Measurements from ENCODE around the gene TIMM21. TPM values are rescaled to one million over a fixed set of nuclear protein-coding genes. Genes with fewer than 3 reads are reported as not detected.
A peak's percentile ranks its signal among the peaks of the same experiment; 100 is the strongest.

The TIMM21 gene
- polyA plus RNA-seq, 1 experiment, result 21.2 TPM

DNA sequence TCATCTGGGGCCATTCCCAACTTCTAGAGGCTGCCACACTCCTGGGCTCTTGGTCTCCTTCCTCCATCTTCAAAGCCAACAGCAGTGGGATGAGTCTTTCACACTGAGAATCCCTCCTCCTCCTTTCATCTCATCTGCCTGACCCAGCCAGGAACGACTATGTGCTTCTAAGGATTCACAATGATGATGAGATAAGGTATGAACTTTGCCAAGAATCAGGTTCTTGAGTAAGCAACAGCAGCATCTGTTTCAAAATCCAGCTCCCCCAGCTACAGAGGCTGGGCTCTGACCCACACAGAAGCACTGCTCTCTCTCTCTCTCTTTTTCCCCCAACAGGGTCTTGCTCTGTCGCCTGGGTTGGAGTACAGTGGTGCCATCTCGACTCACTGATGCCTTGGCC, 46.4 kb downstream of the TIMM21 start:
- DNase-seq (ENCODE audit: low read depth), result no peak
- ChIA-PET CTCF (interaction anchor here (0.9 to 3.0 kb wide), 5 partner anchors 144 to 357 kb away, joined by 3 to 23 read pairs (median 6); no protein-coding TSS in a partner anchor), POLR2A (no interaction called here)

DNA sequence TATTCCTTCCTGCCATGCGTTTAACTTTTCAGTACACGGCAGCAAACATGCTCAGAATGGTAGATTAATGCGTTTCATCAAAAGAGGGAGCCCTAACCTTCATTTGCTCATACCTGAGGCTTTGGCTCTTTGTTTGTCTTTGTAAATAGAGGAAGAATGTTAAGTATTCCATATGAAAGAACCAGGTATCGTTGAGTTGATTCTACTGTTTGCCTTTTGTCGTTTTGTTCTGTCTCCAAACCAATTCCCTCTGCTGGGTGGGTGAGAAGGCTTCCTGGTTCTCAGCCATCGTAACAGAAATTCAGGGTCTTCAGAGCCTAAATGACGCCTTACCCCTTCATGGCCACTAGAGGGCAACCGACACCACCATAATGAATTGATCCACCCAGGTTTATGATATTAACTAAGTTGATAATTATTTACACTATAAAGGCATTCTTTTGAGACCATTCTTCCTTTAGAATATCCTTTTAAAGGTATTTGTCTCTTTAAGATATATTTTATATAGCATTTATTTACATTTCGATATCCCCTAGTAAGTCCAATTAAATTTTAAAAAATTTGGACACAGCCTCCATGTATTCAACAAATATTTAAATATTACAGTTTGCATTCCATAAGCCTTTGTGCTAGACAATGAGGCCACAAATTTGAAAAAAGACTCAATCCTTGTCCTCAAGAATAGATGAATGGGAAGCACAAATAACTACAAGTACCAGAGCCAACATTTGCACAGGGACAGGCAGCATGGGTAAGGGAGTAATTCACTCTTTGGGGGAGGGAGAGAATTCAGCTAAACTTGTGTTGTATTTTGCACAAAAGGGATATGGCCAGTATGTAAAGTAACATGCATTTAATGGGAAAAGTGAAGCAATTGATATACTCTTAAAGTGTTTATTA, 48.1 kb downstream of the TIMM21 start:
- TF ChIP-seq, protein P1, sequence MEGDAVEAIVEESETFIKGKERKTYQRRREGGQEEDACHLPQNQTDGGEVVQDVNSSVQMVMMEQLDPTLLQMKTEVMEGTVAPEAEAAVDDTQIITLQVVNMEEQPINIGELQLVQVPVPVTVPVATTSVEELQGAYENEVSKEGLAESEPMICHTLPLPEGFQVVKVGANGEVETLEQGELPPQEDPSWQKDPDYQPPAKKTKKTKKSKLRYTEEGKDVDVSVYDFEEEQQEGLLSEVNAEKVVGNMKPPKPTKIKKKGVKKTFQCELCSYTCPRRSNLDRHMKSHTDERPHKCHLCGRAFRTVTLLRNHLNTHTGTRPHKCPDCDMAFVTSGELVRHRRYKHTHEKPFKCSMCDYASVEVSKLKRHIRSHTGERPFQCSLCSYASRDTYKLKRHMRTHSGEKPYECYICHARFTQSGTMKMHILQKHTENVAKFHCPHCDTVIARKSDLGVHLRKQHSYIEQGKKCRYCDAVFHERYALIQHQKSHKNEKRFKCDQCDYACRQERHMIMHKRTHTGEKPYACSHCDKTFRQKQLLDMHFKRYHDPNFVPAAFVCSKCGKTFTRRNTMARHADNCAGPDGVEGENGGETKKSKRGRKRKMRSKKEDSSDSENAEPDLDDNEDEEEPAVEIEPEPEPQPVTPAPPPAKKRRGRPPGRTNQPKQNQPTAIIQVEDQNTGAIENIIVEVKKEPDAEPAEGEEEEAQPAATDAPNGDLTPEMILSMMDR (IDR thresholded peaks at IDR 0.05; ENCODE audit: insufficient read depth, low read depth, low read length), result peak; percentile 71
- POLR2A ChIA-PET, result no interaction called here
- DNase-seq (ENCODE audit: low read depth), result no peak
- CTCF ChIA-PET, result interaction anchor here (0.7 to 4.9 kb wide), 11 partner anchors 12 to 159 kb away, joined by 3 to 68 read pairs (median 3); no protein-coding TSS in a partner anchor
- H3K4me3 ChIP-seq (ENCODE audit: low read depth, low read length), result peak overlapping the region; percentile 17; the same call in 1 of the 2 replicates
- no peaks in the 10 kb centered on the region for H3K36me3 ChIP-seq (ENCODE audit: control insufficient read depth, insufficient read depth, low read length)
- H3K27me3 ChIP-seq (ENCODE audit: control insufficient read depth, insufficient read depth, low read length), result no peaks in the 10 kb centered on the region; the same call in none of the 2 replicates

More for the DNA sequence above, 46.4 kb downstream of the TIMM21 start:
- Histone ChIP-seq H3K4me3 (ENCODE audit: low read depth, low read length) (no peak overlapping the region), H3K36me3 (ENCODE audit: control insufficient read depth, insufficient read depth, low read length) (no peaks in the 10 kb centered on the region), H3K27me3 (ENCODE audit: control insufficient read depth, insufficient read depth, low read length) (no peaks in the 10 kb centered on the region; the same call in 1 of the 2 replicates)
- TF ChIP-seq, protein P1 (IDR thresholded peaks at IDR 0.05; ENCODE audit: insufficient read depth, low read depth, low read length), result no peak

DNA sequence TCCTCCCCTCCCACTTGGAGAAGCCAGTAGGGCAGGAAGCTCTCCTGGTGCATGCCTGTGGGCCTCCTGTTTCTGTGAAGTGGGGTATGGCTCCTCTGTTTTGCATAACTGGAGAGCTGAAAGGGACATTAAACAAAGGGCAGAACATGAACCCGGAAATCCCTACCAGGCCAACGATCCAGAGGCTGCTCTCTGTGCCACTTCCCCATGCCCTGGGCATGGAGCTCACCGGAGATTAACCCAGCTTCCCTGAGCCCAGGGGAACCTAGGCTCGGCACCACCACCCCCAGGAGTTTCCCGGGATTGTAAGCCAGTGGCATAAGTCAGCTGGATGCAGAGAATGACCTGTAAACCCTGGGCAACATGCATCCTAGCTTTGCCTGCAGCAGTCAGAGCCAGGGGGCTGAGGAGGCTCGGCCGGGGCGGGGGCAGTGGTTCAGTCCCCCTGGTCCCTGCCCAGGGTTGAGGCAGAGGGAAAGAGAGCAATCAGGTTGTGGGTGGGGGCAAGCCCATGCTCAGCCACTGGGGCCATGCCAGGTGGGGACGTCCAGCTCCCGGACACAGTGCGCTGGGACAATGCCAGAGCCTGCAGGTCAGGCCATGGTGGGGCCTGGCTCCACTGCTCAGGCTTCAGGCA, 49.5 kb downstream of the TIMM21 start:
- DNase-seq (ENCODE audit: low read depth), result no peak
- TF ChIP-seq, protein P1 (IDR thresholded peaks at IDR 0.05; ENCODE audit: insufficient read depth, low read depth, low read length), result no peak
- Histone ChIP-seq H3K36me3 (ENCODE audit: control insufficient read depth, insufficient read depth, low read length) (no peaks in the 10 kb centered on the region), H3K27me3 (ENCODE audit: control insufficient read depth, insufficient read depth, low read length) (no peaks in the 10 kb centered on the region; the same call in none of the 2 replicates), H3K4me3 (ENCODE audit: low read depth, low read length) (no peak overlapping the region)
- ChIA-PET CTCF (interaction anchor here (0.6 to 4.9 kb wide), 14 partner anchors 9 to 354 kb away, joined by 3 to 68 read pairs (median 4); no protein-coding TSS in a partner anchor), POLR2A (no interaction called here)

DNA sequence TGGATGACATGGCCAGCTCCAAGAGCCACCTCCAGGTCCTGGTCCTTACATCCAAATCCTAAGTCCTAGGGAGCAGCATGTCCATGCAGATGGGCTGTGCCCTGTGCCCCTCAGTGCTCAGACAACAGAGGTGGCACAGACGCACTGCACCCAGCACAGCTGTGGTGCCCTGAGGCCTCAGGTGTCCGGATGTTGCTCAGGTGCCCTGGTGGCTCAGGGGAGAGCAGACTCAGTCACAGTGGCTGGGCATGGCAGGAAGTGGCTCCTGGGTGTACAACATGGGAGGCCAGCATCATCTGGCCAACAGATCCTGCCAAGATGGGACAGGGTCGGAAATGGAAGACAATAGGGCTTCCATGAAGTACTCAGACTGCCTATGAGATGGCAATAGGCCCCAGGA, 50.1 kb downstream of the TIMM21 start:
- Histone ChIP-seq H3K4me3 (ENCODE audit: low read depth, low read length) (no peak overlapping the region), H3K27me3 (ENCODE audit: control insufficient read depth, insufficient read depth, low read length) (no peaks in the 10 kb centered on the region; the same call in none of the 2 replicates), H3K36me3 (ENCODE audit: control insufficient read depth, insufficient read depth, low read length) (no peaks in the 10 kb centered on the region)
- CTCF ChIA-PET, result interaction anchor here (0.9 to 4.9 kb wide), 8 partner anchors 112 to 353 kb away, joined by 3 to 68 read pairs (median 5); no protein-coding TSS in a partner anchor
- no peak for DNase-seq (ENCODE audit: low read depth)
- POLR2A ChIA-PET, result no interaction called here
- TF ChIP-seq, protein P1 (IDR thresholded peaks at IDR 0.05; ENCODE audit: insufficient read depth, low read depth, low read length), result no peak

DNA sequence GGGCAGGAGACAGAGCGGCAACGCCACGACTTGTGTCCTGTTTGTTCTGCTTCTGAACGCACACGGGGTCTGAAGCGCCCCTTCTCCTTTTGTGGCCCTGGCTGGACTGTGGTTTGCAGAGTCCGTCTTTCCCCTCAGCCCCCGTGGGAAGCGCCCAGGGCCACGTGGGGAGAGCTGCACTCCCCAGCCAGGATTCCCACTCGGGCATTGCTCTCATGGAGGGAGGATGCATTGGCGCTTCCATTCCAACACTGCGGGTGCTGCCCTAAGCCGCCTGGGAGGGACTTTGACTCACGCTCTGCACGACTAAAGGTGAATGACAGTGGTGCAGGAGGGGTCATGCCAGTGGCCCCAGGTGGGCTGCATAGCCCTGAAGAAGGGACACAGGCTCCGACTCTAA, 52.5 kb downstream of the TIMM21 start:
- no peaks in the 10 kb centered on the region for H3K36me3 ChIP-seq (ENCODE audit: control insufficient read depth, insufficient read depth, low read length)
- DNase-seq (ENCODE audit: low read depth), result no peak
- ChIA-PET CTCF (interaction anchor here (4.2 to 4.9 kb wide), 2 partner anchors 138 to 141 kb away, joined by 19 to 68 read pairs; no protein-coding TSS in a partner anchor), POLR2A (no interaction called here)
- no peak overlapping the region for H3K4me3 ChIP-seq (ENCODE audit: low read depth, low read length)
- TF ChIP-seq, protein P1 (IDR thresholded peaks at IDR 0.05; ENCODE audit: insufficient read depth, low read depth, low read length), result no peak
- H3K27me3 ChIP-seq (ENCODE audit: control insufficient read depth, insufficient read depth, low read length), result no peaks in the 10 kb centered on the region; the same call in 1 of the 2 replicates

Measured in BJ (cell line).